ENCODE measurements around the gene MAPKAP1.

Gene MAPKAP1

DNA sequence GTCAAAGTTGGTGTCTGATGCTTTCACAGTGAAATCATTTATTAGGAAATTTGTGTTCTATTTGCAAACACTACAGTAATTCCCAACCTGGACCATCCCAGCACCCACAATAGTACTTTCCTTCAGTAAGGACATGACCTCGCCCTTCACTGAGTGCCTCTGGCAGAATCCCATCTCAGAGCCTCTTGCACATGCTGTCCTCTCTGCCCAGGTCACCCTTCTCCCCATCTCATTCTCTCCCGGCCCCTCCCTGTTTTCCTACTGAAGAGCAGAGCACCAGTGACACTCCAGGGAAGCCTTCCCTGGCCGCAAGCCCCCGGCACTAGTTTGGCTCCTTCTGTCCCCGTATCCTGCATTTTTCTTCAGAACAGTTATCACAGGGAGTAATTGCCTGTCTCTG, 220.4 kb downstream of the MAPKAP1 start:
- TF ChIP-seq FOXP2 (optimal IDR thresholded peaks at IDR 0.05; ENCODE audit: borderline replicate concordance, extremely low read depth, extremely low read length, insufficient read depth), result no peak
- TF ChIP-seq, protein P1, sequence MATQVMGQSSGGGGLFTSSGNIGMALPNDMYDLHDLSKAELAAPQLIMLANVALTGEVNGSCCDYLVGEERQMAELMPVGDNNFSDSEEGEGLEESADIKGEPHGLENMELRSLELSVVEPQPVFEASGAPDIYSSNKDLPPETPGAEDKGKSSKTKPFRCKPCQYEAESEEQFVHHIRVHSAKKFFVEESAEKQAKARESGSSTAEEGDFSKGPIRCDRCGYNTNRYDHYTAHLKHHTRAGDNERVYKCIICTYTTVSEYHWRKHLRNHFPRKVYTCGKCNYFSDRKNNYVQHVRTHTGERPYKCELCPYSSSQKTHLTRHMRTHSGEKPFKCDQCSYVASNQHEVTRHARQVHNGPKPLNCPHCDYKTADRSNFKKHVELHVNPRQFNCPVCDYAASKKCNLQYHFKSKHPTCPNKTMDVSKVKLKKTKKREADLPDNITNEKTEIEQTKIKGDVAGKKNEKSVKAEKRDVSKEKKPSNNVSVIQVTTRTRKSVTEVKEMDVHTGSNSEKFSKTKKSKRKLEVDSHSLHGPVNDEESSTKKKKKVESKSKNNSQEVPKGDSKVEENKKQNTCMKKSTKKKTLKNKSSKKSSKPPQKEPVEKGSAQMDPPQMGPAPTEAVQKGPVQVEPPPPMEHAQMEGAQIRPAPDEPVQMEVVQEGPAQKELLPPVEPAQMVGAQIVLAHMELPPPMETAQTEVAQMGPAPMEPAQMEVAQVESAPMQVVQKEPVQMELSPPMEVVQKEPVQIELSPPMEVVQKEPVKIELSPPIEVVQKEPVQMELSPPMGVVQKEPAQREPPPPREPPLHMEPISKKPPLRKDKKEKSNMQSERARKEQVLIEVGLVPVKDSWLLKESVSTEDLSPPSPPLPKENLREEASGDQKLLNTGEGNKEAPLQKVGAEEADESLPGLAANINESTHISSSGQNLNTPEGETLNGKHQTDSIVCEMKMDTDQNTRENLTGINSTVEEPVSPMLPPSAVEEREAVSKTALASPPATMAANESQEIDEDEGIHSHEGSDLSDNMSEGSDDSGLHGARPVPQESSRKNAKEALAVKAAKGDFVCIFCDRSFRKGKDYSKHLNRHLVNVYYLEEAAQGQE (IDR thresholded peaks at IDR 0.05; ENCODE audit: insufficient read depth in 1 of 2, low read depth in 2 of 2, low read length in 2 of 2), result no peak
- no peak for TF ChIP-seq POLR2AphosphoS5 (IDR thresholded peaks at IDR 0.05; ENCODE audit: low read depth, low read length)
- no peak for TF ChIP-seq TAF1 (IDR thresholded peaks at IDR 0.05; ENCODE audit: borderline replicate concordance, insufficient read depth, low read length)

DNA sequence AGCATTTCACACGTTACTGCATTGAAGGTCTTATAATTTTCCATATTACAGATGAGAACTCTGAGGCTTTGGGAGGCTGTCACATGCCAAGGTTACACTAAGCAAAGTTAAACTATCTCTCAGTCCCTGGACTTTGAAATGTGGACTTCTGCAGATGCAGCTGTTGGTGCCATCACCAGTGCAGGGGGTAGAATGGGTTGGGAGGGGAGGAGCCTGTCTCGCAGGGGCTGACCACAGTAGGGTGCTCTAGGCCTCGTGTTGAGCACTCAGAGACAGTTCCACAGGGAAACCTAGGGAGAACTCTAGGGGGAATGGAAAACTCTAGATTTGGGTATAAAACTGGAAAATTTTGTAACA, 220.9 kb downstream of the MAPKAP1 start:
- TF ChIP-seq, protein P1 (IDR thresholded peaks at IDR 0.05; ENCODE audit: insufficient read depth in 1 of 2, low read depth in 2 of 2, low read length in 2 of 2), result no peak
- TF ChIP-seq FOXP2 (optimal IDR thresholded peaks at IDR 0.05; ENCODE audit: borderline replicate concordance, extremely low read depth, extremely low read length, insufficient read depth) (no peak), SIN3A (IDR thresholded peaks at IDR 0.05; ENCODE audit: borderline replicate concordance, insufficient read depth, low read length) (no peak), POLR2AphosphoS5 (IDR thresholded peaks at IDR 0.05; ENCODE audit: low read depth, low read length) (no peak), TAF1 (IDR thresholded peaks at IDR 0.05; ENCODE audit: borderline replicate concordance, insufficient read depth, low read length) (no peak)

DNA sequence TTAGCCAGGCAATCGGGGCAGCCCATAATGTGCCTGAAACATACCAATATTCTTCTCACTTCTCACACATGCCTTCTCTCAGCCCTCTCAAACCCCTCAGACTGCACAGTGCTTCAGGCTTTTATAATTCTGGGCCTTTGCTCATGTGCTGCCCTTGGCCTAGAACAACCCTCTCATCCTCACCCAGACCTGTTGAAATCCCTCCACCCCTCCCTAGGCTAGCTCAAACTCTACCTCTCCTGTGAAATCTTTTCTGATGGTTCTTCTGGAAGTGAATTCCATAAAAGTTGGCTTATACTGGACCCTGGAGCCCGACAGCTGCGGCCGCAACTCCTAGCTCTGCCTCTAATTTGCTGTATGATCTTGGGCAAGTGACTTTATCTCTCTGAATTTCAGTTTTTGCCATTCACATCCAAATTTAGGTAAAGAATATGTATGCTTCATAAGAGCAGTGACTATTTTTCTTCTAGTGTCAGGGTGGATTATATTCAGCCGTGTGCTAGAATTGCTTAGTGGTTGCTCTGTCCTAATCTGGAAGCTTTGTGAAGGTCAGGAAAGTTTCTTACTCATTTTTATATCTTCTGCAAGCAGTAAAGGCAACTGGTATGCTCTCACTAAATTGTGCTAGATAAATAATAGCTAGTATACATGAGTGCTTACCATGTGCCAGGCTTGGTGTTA, 221.4 kb downstream of the MAPKAP1 start:
- no peak for TF ChIP-seq FOXP2 (optimal IDR thresholded peaks at IDR 0.05; ENCODE audit: borderline replicate concordance, extremely low read depth, extremely low read length, insufficient read depth)
- no peak for TF ChIP-seq TAF1 (IDR thresholded peaks at IDR 0.05; ENCODE audit: borderline replicate concordance, insufficient read depth, low read length)
- no peak for TF ChIP-seq SIN3A (IDR thresholded peaks at IDR 0.05; ENCODE audit: borderline replicate concordance, insufficient read depth, low read length)
- TF ChIP-seq, protein P1 (IDR thresholded peaks at IDR 0.05; ENCODE audit: insufficient read depth in 1 of 2, low read depth in 2 of 2, low read length in 2 of 2), result no peak
- TF ChIP-seq POLR2AphosphoS5 (IDR thresholded peaks at IDR 0.05; ENCODE audit: low read depth, low read length), result no peak

DNA sequence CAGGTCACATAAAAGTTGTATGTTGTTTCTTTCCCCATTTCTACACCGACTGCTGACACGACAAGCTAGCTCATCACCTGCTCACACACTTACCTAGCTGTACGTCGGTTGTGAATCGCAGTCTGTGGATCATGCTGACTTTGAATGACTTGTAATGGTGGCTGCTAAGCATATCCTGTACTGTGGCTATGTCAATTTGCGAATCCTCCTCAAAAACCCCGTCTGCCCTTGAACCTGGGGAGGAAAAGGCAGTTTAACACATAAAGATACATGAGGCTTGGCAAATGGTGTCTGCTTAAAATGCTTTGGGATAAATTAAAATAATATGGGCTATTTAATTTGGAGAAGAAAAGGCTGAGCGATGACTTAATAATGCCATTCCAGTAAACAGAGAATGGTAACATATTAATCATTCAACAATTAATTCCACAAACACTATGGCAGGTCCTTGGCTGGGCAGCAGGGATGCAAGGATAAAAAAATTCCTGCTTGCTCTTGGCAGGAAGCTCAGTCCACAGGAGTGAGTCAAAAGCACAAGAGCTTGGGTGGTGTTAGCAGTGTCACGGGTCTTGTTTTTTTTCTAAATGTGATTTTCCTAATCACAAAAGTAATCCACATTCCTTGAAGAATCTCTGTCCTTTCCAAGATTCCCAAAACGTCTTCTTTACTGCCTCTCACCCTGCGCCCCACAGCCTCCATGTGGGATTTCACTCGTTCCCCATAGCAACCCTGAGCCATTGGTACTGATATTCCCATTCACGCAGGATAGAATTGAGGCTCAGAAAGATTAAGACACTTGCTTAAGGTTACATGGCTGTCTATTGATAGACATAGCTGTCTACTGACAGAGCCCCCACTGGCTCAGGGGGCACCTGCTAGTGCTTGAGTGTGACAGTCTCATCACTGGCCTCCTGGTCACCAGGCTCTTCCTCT, 222.4 kb downstream of the MAPKAP1 start:
- no peak for TF ChIP-seq SIN3A (IDR thresholded peaks at IDR 0.05; ENCODE audit: borderline replicate concordance, insufficient read depth, low read length)
- TF ChIP-seq POLR2AphosphoS5 (IDR thresholded peaks at IDR 0.05; ENCODE audit: low read depth, low read length), result no peak

DNA sequence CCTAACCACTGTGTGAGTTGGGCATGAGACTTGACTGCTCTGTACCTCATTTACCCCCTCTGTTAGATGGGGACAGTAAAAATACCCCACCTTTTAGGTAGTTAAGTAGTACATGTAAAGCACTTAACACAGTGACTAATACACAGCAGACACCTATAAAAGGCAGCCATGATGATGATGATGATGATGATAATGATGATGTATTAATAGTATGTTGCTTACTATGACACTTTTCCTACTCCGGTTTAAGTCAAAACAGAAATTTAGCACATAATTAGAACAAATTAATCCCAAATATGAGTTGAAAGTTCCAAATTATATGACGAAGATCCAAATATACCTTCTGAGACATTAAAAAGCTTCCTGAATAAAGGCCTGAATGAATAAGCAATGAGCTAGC, 223.3 kb downstream of the MAPKAP1 start:
- TF ChIP-seq POLR2AphosphoS5 (IDR thresholded peaks at IDR 0.05; ENCODE audit: low read depth, low read length) (no peak), TAF1 (IDR thresholded peaks at IDR 0.05; ENCODE audit: borderline replicate concordance, insufficient read depth, low read length) (no peak), SIN3A (IDR thresholded peaks at IDR 0.05; ENCODE audit: borderline replicate concordance, insufficient read depth, low read length) (no peak), FOXP2 (optimal IDR thresholded peaks at IDR 0.05; ENCODE audit: borderline replicate concordance, extremely low read depth, extremely low read length, insufficient read depth) (no peak)
- TF ChIP-seq, protein P1 (IDR thresholded peaks at IDR 0.05; ENCODE audit: insufficient read depth in 1 of 2, low read depth in 2 of 2, low read length in 2 of 2), result no peak
